A673 (cell line): ENCODE measurements around the gene MRPL48. TPM values are rescaled to one million over a fixed set of nuclear protein-coding genes. Genes with fewer than 3 reads are reported as not detected.

ENCODE experiments used
- BruUV-seq: library from RNA; stranded (reverse); fragments of 400-500 nt; replicated peaks from 2 replicates; lab custom pipeline; 2021; lab: Mats Ljungman, UMichigan
- CTCF ChIA-PET: fragments of 300-600 bp; sonication (Branson Sonifier 250); formaldehyde crosslinking; loops from one replicate; lab custom pipeline; 2022; ENCODE audit warnings: antibody characterized with exemption; lab: Charles Lee
- POLR2A ChIA-PET: fragments of 300-600 bp; sonication (Branson Sonifier 250); formaldehyde crosslinking; loops from one replicate; lab custom pipeline; 2022; ENCODE audit warnings: antibody characterized with exemption; ENCODE audit not compliant: low non-redundant PET; lab: Charles Lee
- DNase-seq: peaks from one replicate; pipeline ENCODE4 v3.0.0-alpha.2; 2015; ENCODE audit warnings: low spot score
- H3K27ac ChIP-seq: fragments of 200-600 bp; sonication (generic); 2 replicates; pipeline ENCODE4 v1.5.1; 2016; ENCODE audit warnings: mixed run types, low read depth, mild to moderate bottlenecking, mixed read lengths, antibody characterized with exemption, low read length; ENCODE audit not compliant: poor library complexity, severe bottlenecking
- H3K27me3 ChIP-seq: fragments of 200-600 bp; sonication (generic); replicated peaks from 2 replicates; pipeline ENCODE4 v1.6.1; 2017; ENCODE audit warnings: mixed run types, low read depth, mild to moderate bottlenecking, mixed read lengths, antibody characterized with exemption, low read length; ENCODE audit not compliant: insufficient read depth, poor library complexity
- H3K36me3 ChIP-seq: fragments of 200-600 bp; sonication (generic); 2 replicates; pipeline ENCODE4 v1.6.1; 2016; ENCODE audit warnings: mixed run types, mild to moderate bottlenecking, mixed read lengths, antibody characterized with exemption, low read length; ENCODE audit not compliant: insufficient read depth, poor library complexity, severe bottlenecking
- H3K4me1 ChIP-seq: fragments of 200-600 bp; sonication (generic); 2 replicates; pipeline ENCODE4 v1.6.1; 2017; ENCODE audit warnings: mixed run types, mild to moderate bottlenecking, mixed read lengths, antibody characterized with exemption, low read length; ENCODE audit not compliant: insufficient read depth, poor library complexity, severe bottlenecking
- H3K4me3 ChIP-seq: fragments of 200-600 bp; sonication (generic); 2 replicates; pipeline ENCODE4 v1.5.1; 2016; ENCODE audit warnings: low read depth, mixed run types, mild to moderate bottlenecking, mixed read lengths, low read length; ENCODE audit not compliant: poor library complexity, severe bottlenecking
- H3K9me3 ChIP-seq: fragments of 200-600 bp; sonication (generic); 2 replicates; pipeline ENCODE4 v1.6.1; 2016; ENCODE audit warnings: mixed run types, low read depth, mild to moderate bottlenecking, mixed read lengths, antibody characterized with exemption, low read length; ENCODE audit not compliant: poor library complexity, severe bottlenecking
- EZH2 ChIP-seq: fragments of 200-600 bp; sonication (generic); IDR thresholded peaks from 2 replicates; pipeline ENCODE4 v1.6.1; 2017; ENCODE audit warnings: borderline replicate concordance, low read depth, mild to moderate bottlenecking, mixed read lengths, antibody characterized with exemption, low read length; ENCODE audit not compliant: poor library complexity, severe bottlenecking
- intact Hi-C: fragments of 100-400 bp; cut with micrococcal nuclease; formaldehyde crosslinking; loops from one replicate; pipeline ENCODE4 v1.10.0; 2022; ENCODE audit not compliant: unreplicated experiment
- total RNA-seq: library from RNA; stranded (reverse); gene quantifications from 2 replicates; pipeline ENCODE4 v1.2.3, GENCODE V29; 2021
- TF ChIP-seq, protein P1 (sequence below): fragments of 300-800, 200-600 bp; sonication (generic); conservative IDR thresholded peaks from 2 replicates; pipeline ENCODE4 v1.5.1; 2017; ENCODE audit warnings: low read depth, mild to moderate bottlenecking, antibody characterized with exemption, low read length, moderate library complexity, mixed read lengths

The MRPL48 gene
- total RNA-seq, 1 experiment from 2014 or later = 92.6 TPM

DNA sequence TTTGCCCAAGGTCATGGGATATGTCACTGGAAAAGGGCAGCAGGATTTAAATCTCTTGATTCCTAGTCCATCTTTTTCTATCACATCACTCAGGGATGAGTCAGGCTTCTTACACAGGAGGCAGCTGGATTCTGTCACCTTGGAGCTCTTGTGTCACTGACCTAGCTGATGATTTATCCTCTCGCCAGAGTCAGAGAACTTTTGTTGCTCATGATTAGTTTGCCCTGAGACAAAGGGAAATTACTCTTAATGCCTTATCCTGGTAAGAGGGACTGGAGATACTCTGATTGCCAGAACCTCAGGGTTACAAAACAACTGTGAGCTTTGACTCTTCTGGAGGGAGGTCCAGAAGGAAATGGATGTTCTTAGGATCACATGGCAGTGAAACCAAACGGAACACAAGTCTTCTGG lies 78.9 kb downstream of the MRPL48 start:
- peak overlapping the region; percentile 5 for H3K27ac ChIP-seq
- ChIA-PET POLR2A (no interaction called here), CTCF (no interaction called here)
- no TSS peak for BruUV-seq
- peaks cover 17% of the 10 kb centered on the region for H3K36me3 ChIP-seq
- DNase-seq = no peak
- H3K4me1 ChIP-seq = no peaks in the 10 kb centered on the region
- H3K27me3 ChIP-seq = no peaks in the 10 kb centered on the region
- intact Hi-C loops = no loop called here
- no peaks in the 10 kb centered on the region for H3K9me3 ChIP-seq
- TF ChIP-seq, protein P1, sequence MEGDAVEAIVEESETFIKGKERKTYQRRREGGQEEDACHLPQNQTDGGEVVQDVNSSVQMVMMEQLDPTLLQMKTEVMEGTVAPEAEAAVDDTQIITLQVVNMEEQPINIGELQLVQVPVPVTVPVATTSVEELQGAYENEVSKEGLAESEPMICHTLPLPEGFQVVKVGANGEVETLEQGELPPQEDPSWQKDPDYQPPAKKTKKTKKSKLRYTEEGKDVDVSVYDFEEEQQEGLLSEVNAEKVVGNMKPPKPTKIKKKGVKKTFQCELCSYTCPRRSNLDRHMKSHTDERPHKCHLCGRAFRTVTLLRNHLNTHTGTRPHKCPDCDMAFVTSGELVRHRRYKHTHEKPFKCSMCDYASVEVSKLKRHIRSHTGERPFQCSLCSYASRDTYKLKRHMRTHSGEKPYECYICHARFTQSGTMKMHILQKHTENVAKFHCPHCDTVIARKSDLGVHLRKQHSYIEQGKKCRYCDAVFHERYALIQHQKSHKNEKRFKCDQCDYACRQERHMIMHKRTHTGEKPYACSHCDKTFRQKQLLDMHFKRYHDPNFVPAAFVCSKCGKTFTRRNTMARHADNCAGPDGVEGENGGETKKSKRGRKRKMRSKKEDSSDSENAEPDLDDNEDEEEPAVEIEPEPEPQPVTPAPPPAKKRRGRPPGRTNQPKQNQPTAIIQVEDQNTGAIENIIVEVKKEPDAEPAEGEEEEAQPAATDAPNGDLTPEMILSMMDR = no peak
- no peak for TF ChIP-seq EZH2
- no peak overlapping the region for H3K4me3 ChIP-seq

DNA sequence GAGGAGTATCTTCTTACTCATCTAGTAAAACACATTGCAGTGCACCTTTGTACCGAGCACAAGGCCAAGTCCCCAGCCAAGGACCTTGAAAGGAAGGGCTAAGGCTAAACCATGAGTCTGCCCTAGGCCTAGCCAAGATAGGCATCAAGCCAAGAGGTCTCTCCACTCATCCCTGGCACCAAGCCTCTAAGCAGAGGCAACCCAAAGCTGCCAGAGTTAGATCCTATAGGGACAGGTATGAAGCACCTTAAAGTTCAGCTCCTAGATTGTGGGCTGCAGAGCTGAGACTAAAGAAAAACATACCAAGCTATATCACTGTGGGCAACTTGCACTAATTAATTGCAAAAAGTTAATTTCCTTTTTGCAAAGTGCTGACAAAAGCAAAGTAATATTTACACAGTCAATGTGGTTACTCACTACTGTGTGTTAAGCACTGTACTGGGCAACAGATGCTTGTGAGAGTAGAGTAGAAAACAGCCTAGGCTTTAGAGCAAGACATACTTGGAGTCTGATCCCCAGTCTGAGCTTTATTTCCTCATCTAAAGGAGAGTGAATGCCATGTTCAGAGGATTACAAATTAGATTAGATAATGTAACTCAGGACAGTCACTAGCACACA lies 81.8 kb downstream of the MRPL48 start:
- peaks cover 35% of the 10 kb centered on the region for H3K36me3 ChIP-seq
- ChIA-PET POLR2A (interaction anchor here (0.6 kb wide), 2 partner anchors 25 to 146 kb away, joined by 4 to 8 read pairs; no protein-coding TSS in a partner anchor), CTCF (no interaction called here)
- intact Hi-C loops = no loop called here
- no peaks in the 10 kb centered on the region for H3K27me3 ChIP-seq
- no peaks in the 10 kb centered on the region for H3K4me1 ChIP-seq
- H3K27ac ChIP-seq = peak overlapping the region; percentile 29
- H3K9me3 ChIP-seq = no peaks in the 10 kb centered on the region
- TF ChIP-seq EZH2 = no peak
- TF ChIP-seq, protein P1 = no peak
- H3K4me3 ChIP-seq = no peak overlapping the region
- DNase-seq = no peak
- no TSS peak for BruUV-seq

DNA sequence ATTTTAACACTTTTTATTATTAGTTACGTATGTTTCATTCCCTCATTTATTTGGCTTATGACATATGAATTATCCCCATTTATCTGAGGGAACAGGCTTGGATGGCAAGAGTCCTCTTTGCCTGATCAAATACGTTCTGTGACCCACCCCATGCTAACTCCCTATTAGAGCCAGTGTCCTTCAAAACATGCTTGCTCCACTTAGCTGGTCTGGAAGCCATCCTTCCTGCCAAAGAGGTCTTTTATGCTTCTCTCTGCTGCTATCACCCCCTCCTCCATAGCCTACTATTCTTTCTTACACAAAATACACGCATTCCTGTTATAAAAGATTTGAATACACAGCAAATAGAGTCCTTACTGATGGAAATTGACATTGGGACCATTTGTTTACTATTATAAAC lies 82.6 kb downstream of the MRPL48 start:
- no TSS peak for BruUV-seq
- no peaks in the 10 kb centered on the region for H3K27me3 ChIP-seq
- H3K27ac ChIP-seq = no peak overlapping the region
- DNase-seq = no peak
- CTCF ChIA-PET = no interaction called here
- H3K9me3 ChIP-seq = no peaks in the 10 kb centered on the region
- TF ChIP-seq, protein P1 = no peak
- no peak for TF ChIP-seq EZH2
- POLR2A ChIA-PET = no interaction called here
- intact Hi-C loops = no loop called here
- H3K4me1 ChIP-seq = peaks cover 1% of the 10 kb centered on the region
- peaks cover 42% of the 10 kb centered on the region for H3K36me3 ChIP-seq
- H3K4me3 ChIP-seq = no peak overlapping the region
